GM12878 (cell line): ENCODE results near the gene FUT7. TPM values are rescaled to one million over a fixed set of nuclear protein-coding genes. Genes with fewer than 3 reads are reported as not detected.

Experiments
- ATF2 ChIP-seq: IDR thresholded peaks from 2 replicates; pipeline ENCODE4 v1.6.1; 2012; ENCODE audit warnings: low read length, inconsistent platforms
- BHLHE40 ChIP-seq, 2 experiments: fragments of 450-650 bp in 1 of 2; IDR thresholded peaks; 2 replicates each; pipeline ENCODE4 v1.6.1; 2011 to 2017; ENCODE audit warnings: low read depth in 2 of 2, borderline replicate concordance in 1 of 2, improper control_type of control experiment in 1 of 2, low read length in 1 of 2, mild to moderate bottlenecking in 1 of 2
- BRCA1 ChIP-seq: IDR thresholded peaks from 2 replicates; pipeline ENCODE4 v1.6.1; 2011; ENCODE audit warnings: low read depth, low read length, improper control_type of control experiment
- ETV6 ChIP-seq, 2 experiments: fragments of 450-650 bp in 1 of 2; IDR thresholded peaks in 1 of 2; conservative IDR thresholded peaks in 1 of 2; 2 replicates each; pipeline ENCODE4 v1.6.1; 2014; ENCODE audit warnings: antibody characterized with exemption in 1 of 2, borderline replicate concordance in 1 of 2, low read depth in 1 of 2, mild to moderate bottlenecking in 1 of 2, moderate library complexity in 1 of 2
- GABPA ChIP-seq: IDR thresholded peaks from 2 replicates; pipeline ENCODE4 v1.6.1; 2014; ENCODE audit warnings: antibody characterized with exemption, low read depth, mild to moderate bottlenecking, inconsistent platforms
- IKZF1 ChIP-seq: fragments of 450-650 bp; conservative IDR thresholded peaks from 2 replicates; pipeline ENCODE4 v1.6.1; 2017; ENCODE audit warnings: antibody characterized with exemption, mild to moderate bottlenecking
- JUND ChIP-seq: IDR thresholded peaks from 2 replicates; pipeline ENCODE4 v1.6.1; 2012; ENCODE audit warnings: low read depth, mild to moderate bottlenecking, low read length, improper control_type of control experiment, moderate library complexity
- MEF2B ChIP-seq: fragments of 450-650 bp; IDR thresholded peaks from 2 replicates; pipeline ENCODE4 v1.6.1; 2018; ENCODE audit warnings: mild to moderate bottlenecking, moderate library complexity; ENCODE audit not compliant: partially characterized antibody, poor library complexity, severe bottlenecking
- MLLT1 ChIP-seq: fragments of 450-650 bp; IDR thresholded peaks from 2 replicates; pipeline ENCODE4 v1.6.1; 2016; ENCODE audit warnings: mild to moderate bottlenecking
- MXI1 ChIP-seq: fragments of 150-350 bp; IDR thresholded peaks from 2 replicates; pipeline ENCODE4 v1.6.1; 2011; ENCODE audit warnings: low read depth, mild to moderate bottlenecking, inconsistent platforms, low read length, improper control_type of control experiment
- NFIC ChIP-seq: IDR thresholded peaks from 2 replicates; pipeline ENCODE4 v1.6.1; 2012; ENCODE audit warnings: low read depth, mild to moderate bottlenecking, inconsistent platforms, low read length, moderate library complexity
- NR2C2 ChIP-seq: IDR thresholded peaks from 2 replicates; pipeline ENCODE4 v1.6.1; 2011; ENCODE audit warnings: borderline replicate concordance, low read depth; ENCODE audit not compliant: control insufficient read depth, insufficient read length
- PAX5 ChIP-seq: IDR thresholded peaks from 2 replicates; pipeline ENCODE4 v1.6.1; 2011; ENCODE audit warnings: low read depth, low read length, borderline replicate concordance
- PAX8 ChIP-seq: fragments of 450-650 bp; IDR thresholded peaks from 2 replicates; pipeline ENCODE4 v1.6.1; 2017; ENCODE audit warnings: mild to moderate bottlenecking, moderate library complexity
- RAD21 ChIP-seq: IDR thresholded peaks from 2 replicates; pipeline ENCODE4 v1.6.1; 2011; ENCODE audit warnings: mild to moderate bottlenecking, low read depth, low read length, moderate library complexity; ENCODE audit not compliant: insufficient read depth
- RB1 ChIP-seq: fragments of 450-650 bp; formaldehyde crosslinking; IDR thresholded peaks from 2 replicates; pipeline ENCODE4 v1.6.1; 2017; ENCODE audit warnings: mild to moderate bottlenecking, borderline replicate concordance
- SIX5 ChIP-seq: IDR thresholded peaks from 2 replicates; pipeline ENCODE4 v1.6.1; 2011; ENCODE audit warnings: mild to moderate bottlenecking, low read depth, low read length, moderate library complexity; ENCODE audit not compliant: severe bottlenecking
- SKIL ChIP-seq: fragments of 450-650 bp; IDR thresholded peaks from 2 replicates; pipeline ENCODE4 v1.6.1; 2017; ENCODE audit warnings: mild to moderate bottlenecking, low read depth, inconsistent platforms; ENCODE audit not compliant: poor library complexity, severe bottlenecking
- SMAD5 ChIP-seq: IDR thresholded peaks from 2 replicates; pipeline ENCODE4 v1.6.1; 2016; ENCODE audit warnings: antibody characterized with exemption, low read depth
- SMARCA5 ChIP-seq: fragments of 450-650 bp; IDR thresholded peaks from 2 replicates; pipeline ENCODE4 v1.6.1; 2017; ENCODE audit warnings: mild to moderate bottlenecking
- STAT3 ChIP-seq: IDR thresholded peaks from 2 replicates; pipeline ENCODE4 v1.6.1; 2011; ENCODE audit warnings: low read depth, low read length, improper control_type of control experiment
- TAF1 ChIP-seq: IDR thresholded peaks from 2 replicates; pipeline ENCODE4 v1.6.1; 2011; ENCODE audit warnings: mild to moderate bottlenecking, low read depth, low read length, borderline replicate concordance
- TCF3 ChIP-seq: IDR thresholded peaks from 2 replicates; pipeline ENCODE4 v1.6.1; 2012; ENCODE audit warnings: low read depth, mild to moderate bottlenecking, low read length, borderline replicate concordance; ENCODE audit not compliant: insufficient read depth
- ZNF207 ChIP-seq: fragments of 450-650 bp; IDR thresholded peaks from 2 replicates; pipeline ENCODE4 v1.6.1; 2014; ENCODE audit warnings: antibody characterized with exemption, mild to moderate bottlenecking, borderline replicate concordance
- polyA plus RNA-seq, 11 experiments: library from polyadenylated mRNA; depleted of rRNA in 4 of 11; unstranded in 6 of 11; stranded (reverse) in 5 of 11; fragments of >200 nt; fragmentation: Nextera tagmentation in 4 of 11; fragmentation: Illumina TruSeq in 1 of 11; extraction: Ambion mirVana in 4 of 11; extraction: Trizol in 1 of 11; gene quantifications; 1 replicate in 1 of 11; 2 replicates in 10 of 11; pipeline versions ENCODE4 v1.2.1 to v1.2.3, GENCODE V29; 2011 to 2016; ENCODE audit warnings: inconsistent platforms in 2 of 11, missing spikeins in 2 of 11, low read depth in 1 of 11
- total RNA-seq, 4 experiments: library from RNA; depleted of rRNA in 3 of 4; stranded (reverse); fragments of >200 nt in 3 of 4; fragmentation: Illumina TruSeq in 1 of 4; extraction: Trizol in 1 of 4; gene quantifications; 2 replicates each; pipeline versions ENCODE4 v1.2.1 to v1.2.3, GENCODE V29; 2013 to 2021

Gene FUT7
- total and polyA plus RNA-seq, 10 of the 15 experiments (the other 5 are each of a cell fraction or from before 2014, with no cell fraction given): 0.04 to 0.62 (median 0.20) TPM; not detected in 2

GRCh38 chr9:137034709-137035506, 3.0 kb upstream of the FUT7 start (continued):
- TF ChIP-seq SKIL: peak; percentile 57
- TF ChIP-seq ETV6 (conservative IDR thresholded peaks at IDR 0.05 in 1 of 2, IDR thresholded peaks at IDR 0.05 in 1 of 2; ENCODE audit: borderline replicate concordance in 1 of 2, low read depth in 1 of 2): peak in 1 of 2 experiments; percentile 23; a peak in 1 of 4 replicates
- TF ChIP-seq BRCA1: no peak
- TF ChIP-seq NR2C2: no peak
- no peak for TF ChIP-seq PAX8
- no peak for TF ChIP-seq SMAD5
- TF ChIP-seq MEF2B: peak; percentile 46
- TF ChIP-seq RAD21: peak; percentile 95
- TF ChIP-seq RB1: no peak
- peak; percentile 78 for TF ChIP-seq IKZF1
- no peak; the same call in 1 of the 2 replicates for TF ChIP-seq TCF3
- no peak for TF ChIP-seq MXI1
- no peak for TF ChIP-seq STAT3
- TF ChIP-seq ZNF207: no peak; the same call in 1 of the 2 replicates
- TF ChIP-seq GABPA: no peak
- TF ChIP-seq JUND: peak; percentile 67; the same call in 1 of the 2 replicates
- TF ChIP-seq PAX5: peak; percentile 52; the same call in 1 of the 2 replicates
- peak; percentile 86 for TF ChIP-seq SMARCA5
- no peak for TF ChIP-seq SIX5
- TF ChIP-seq MLLT1: no peak
- TF ChIP-seq ATF2: no peak
- no peak for TF ChIP-seq TAF1
- peak in 1 of 2 experiments; percentile 41; a peak in 1 of 4 replicates for TF ChIP-seq BHLHE40 (IDR thresholded peaks at IDR 0.05; ENCODE audit: borderline replicate concordance in 1 of 2, low read depth in 2 of 2, low read length in 1 of 2)
- TF ChIP-seq NFIC: no peak
